ELR (cell line): ENCODE results near the gene PLEKHO2.
"Not testable (repeated sequence)": the region's sequence is repeated elsewhere in the genome, so short reads cannot be mapped to it uniquely, and the experiment has no call there.

Source experiments
- DNase-seq: peaks from one replicate; pipeline ENCODE4 v3.0.0-alpha.2; 2015; ENCODE audit warnings: low read depth

Gene PLEKHO2

GRCh38 chr15:64841344-64842095, at the start of gene PLEKHO2:
PLEKHO2 (plus strand) TSS chr15:64841915; CDS start chr15:64842017, 102 bp downstream.
- DNase-seq: peak; percentile 94

GRCh38 chr15:64792282-64792681, 49.4 kb upstream of the PLEKHO2 start:
- peak; percentile 31 for DNase-seq

GRCh38 chr15:64795299-64795698, 46.4 kb upstream of the PLEKHO2 start:
- not testable (repeated sequence) for DNase-seq

- not testable (repeated sequence) for DNase-seq
Measured at GRCh38 chr15:64795921-64796320, 45.8 kb upstream of the PLEKHO2 start.

- DNase-seq: not testable (repeated sequence)
Measured at GRCh38 chr15:64798905-64799304, 42.8 kb upstream of the PLEKHO2 start.

GRCh38 chr15:64800476-64800875, 41.2 kb upstream of the PLEKHO2 start:
- no peak for DNase-seq

GRCh38 chr15:64803526-64803925, 38.2 kb upstream of the PLEKHO2 start:
- no peak for DNase-seq

GRCh38 chr15:64804619-64805018, 37.1 kb upstream of the PLEKHO2 start:
- no peak for DNase-seq

GRCh38 chr15:64806509-64806908, 35.2 kb upstream of the PLEKHO2 start:
- DNase-seq: no peak

GRCh38 chr15:64807051-64807749, 34.5 kb upstream of the PLEKHO2 start:
- DNase-seq: no peak

- no peak for DNase-seq
Measured at GRCh38 chr15:64807751-64808222, 33.9 kb upstream of the PLEKHO2 start.

GRCh38 chr15:64808785-64809453, 32.8 kb upstream of the PLEKHO2 start:
- no peak for DNase-seq

- DNase-seq: peak; percentile 78
Measured at GRCh38 chr15:64809649-64810496, 31.8 kb upstream of the PLEKHO2 start.

- DNase-seq: no peak
Measured at GRCh38 chr15:64810497-64811326, 31.0 kb upstream of the PLEKHO2 start.

- DNase-seq: peak; percentile 37
Measured at GRCh38 chr15:64813075-64813474, 28.6 kb upstream of the PLEKHO2 start.

GRCh38 chr15:64814283-64814682, 27.4 kb upstream of the PLEKHO2 start:
- DNase-seq: not testable (repeated sequence)

- not testable (repeated sequence) for DNase-seq
Measured at GRCh38 chr15:64814965-64815364, 26.8 kb upstream of the PLEKHO2 start.

- DNase-seq: no peak
Measured at GRCh38 chr15:64816452-64816851, 25.3 kb upstream of the PLEKHO2 start.

GRCh38 chr15:64824929-64825430, 16.7 kb upstream of the PLEKHO2 start:
- DNase-seq: no peak

GRCh38 chr15:64825431-64826294, 16.1 kb upstream of the PLEKHO2 start, which contains the start of gene PIF1:
PIF1 (minus strand) TSS chr15:64825647; CDS start chr15:64824335, 1,312 bp downstream.
- peak; percentile 100 for DNase-seq
